Lung (tissue), 12 donors: ENCODE data around the gene GLIS1. TPM values are rescaled to one million over a fixed set of nuclear protein-coding genes. Genes with fewer than 3 reads are reported as not detected.

ENCODE experiments used
- ATAC-seq: fragments of 200-7000 bp; cut with Tn5 transposase; one replicate; pipeline ENCODE4 v1.9.1; 2020; ENCODE audit warnings: moderate number of reproducible peaks; ENCODE audit not compliant: insufficient read depth, low FRiP score
- DNase-seq, 3 donors: peaks; one replicate each; pipeline ENCODE4 v3.0.0-alpha.2; 2013 to 2017
- H3K27ac ChIP-seq, 2 donors: one replicate each; pipeline ENCODE4 v1.5.1; 2013; ENCODE audit warnings: mild to moderate bottlenecking in 2 of 2, moderate library complexity in 2 of 2, control low read depth in 1 of 2, inconsistent platforms in 1 of 2, low read depth in 1 of 2, low read length in 1 of 2
- H3K27me3 ChIP-seq, 3 donors: one replicate each; pipeline ENCODE4 v1.5.1; 2013; ENCODE audit warnings: low read length in 2 of 3; ENCODE audit not compliant: control insufficient read depth in 3 of 3, insufficient read depth in 3 of 3
- H3K36me3 ChIP-seq, 4 donors: one replicate each; pipeline ENCODE4 v1.5.1; 2013; ENCODE audit warnings: low read length in 4 of 4, mild to moderate bottlenecking in 1 of 4, moderate library complexity in 1 of 4; ENCODE audit not compliant: control insufficient read depth in 4 of 4, insufficient read depth in 4 of 4
- H3K4me1 ChIP-seq, 5 donors: one replicate each; pipeline ENCODE4 v1.5.1; 2013; ENCODE audit warnings: low read length in 5 of 5, mild to moderate bottlenecking in 2 of 5, moderate library complexity in 1 of 5; ENCODE audit not compliant: control insufficient read depth in 5 of 5, insufficient read depth in 5 of 5
- H3K4me3 ChIP-seq: one replicate; pipeline ENCODE4 v1.5.1; 2013; ENCODE audit warnings: mild to moderate bottlenecking, control low read depth, moderate library complexity
- H3K9ac ChIP-seq, 2 donors: one replicate each; pipeline ENCODE4 v1.5.1; 2013; ENCODE audit warnings: low read length in 2 of 2, control low read depth in 1 of 2; ENCODE audit not compliant: insufficient read depth in 1 of 2
- H3K9me3 ChIP-seq, 4 donors: one replicate each; pipeline ENCODE4 v1.5.1; 2013; ENCODE audit warnings: low read length in 3 of 4, mild to moderate bottlenecking in 1 of 4, moderate library complexity in 1 of 4; ENCODE audit not compliant: control insufficient read depth in 4 of 4, insufficient read depth in 3 of 4
- WGBS, 2 donors: extraction: QIAGEN DNeasy Blood & Tissue Kit; methylation state at CpG; one replicate each; pipeline ENCODE4 v1.1.7; 2013; 5-methylcytosine and 5-hydroxymethylcytosine counted together
- polyA plus RNA-seq, 2 donors: library from polyadenylated mRNA; stranded (reverse); fragments of 200-250 nt; gene quantifications; one replicate each; pipeline ENCODE4 v1.2.1, GENCODE V29; 2013
- total RNA-seq, 2 donors: library from RNA; depleted of rRNA in 1 of 2; stranded (reverse); fragments of >200 nt in 1 of 2; gene quantifications; one replicate each; pipeline ENCODE4 v1.2.1, GENCODE V29; 2014 to 2021
- TF ChIP-seq, protein P1 (sequence below): IDR thresholded peaks from 2 replicates; pipeline ENCODE4 v1.5.1; 2012; ENCODE audit warnings: mild to moderate bottlenecking; ENCODE audit errors: control extremely low read depth, extremely low read depth
- donor health status: control.
- donor health status: control.
- donor health status: Bipolar disorder and iron deficiency.
- donor health status: healthy.
- donor health status: DM: yes; HTN: yes; CAD: no.

The GLIS1 gene
- total and polyA plus RNA-seq, 4 donors: 0.05 to 0.18 (median 0.17) TPM; not detected in 1

DNA sequence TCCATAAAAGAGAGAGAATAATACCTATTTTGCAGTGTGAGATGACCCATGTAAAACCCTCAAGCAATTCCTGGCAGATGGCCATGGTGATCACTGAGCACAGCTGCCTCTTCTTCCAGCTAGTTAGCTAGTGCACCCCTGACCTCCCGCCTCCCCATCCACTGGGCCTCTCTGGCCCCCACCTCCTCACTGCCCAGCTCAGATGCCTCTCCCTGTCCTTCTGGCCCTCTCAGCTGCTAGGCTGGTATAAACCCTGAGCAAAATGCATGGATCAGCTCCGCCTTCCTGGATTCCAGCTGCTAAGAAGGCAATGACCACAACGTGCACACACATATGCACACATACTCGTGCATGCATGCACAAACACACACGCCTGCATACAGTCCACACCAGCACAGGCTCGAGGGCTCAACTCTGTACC lies 162.6 kb downstream of the GLIS1 start:
- H3K9ac ChIP-seq: no peak overlapping the region
- WGBS, 2 donors: 83 to 93% methylated on average over 6 of the region's 6 CpGs
- peaks cover 0 to 2% (median 0%) of the 10 kb centered on the region in 3 donors for H3K27me3 ChIP-seq
- H3K4me3 ChIP-seq: no peak overlapping the region
- no peak overlapping the region for H3K27ac ChIP-seq
- ATAC-seq (no peak), DNase-seq (peak in 1 of 3 donors; percentile 33)
- no peaks in the 10 kb centered on the region for H3K36me3 ChIP-seq
- H3K9me3 ChIP-seq: peaks cover 0 to 1% (median 0%) of the 10 kb centered on the region in 4 donors
- peaks cover 0 to 21% (median 0%) of the 10 kb centered on the region in 5 donors for H3K4me1 ChIP-seq
- TF ChIP-seq, protein P1, sequence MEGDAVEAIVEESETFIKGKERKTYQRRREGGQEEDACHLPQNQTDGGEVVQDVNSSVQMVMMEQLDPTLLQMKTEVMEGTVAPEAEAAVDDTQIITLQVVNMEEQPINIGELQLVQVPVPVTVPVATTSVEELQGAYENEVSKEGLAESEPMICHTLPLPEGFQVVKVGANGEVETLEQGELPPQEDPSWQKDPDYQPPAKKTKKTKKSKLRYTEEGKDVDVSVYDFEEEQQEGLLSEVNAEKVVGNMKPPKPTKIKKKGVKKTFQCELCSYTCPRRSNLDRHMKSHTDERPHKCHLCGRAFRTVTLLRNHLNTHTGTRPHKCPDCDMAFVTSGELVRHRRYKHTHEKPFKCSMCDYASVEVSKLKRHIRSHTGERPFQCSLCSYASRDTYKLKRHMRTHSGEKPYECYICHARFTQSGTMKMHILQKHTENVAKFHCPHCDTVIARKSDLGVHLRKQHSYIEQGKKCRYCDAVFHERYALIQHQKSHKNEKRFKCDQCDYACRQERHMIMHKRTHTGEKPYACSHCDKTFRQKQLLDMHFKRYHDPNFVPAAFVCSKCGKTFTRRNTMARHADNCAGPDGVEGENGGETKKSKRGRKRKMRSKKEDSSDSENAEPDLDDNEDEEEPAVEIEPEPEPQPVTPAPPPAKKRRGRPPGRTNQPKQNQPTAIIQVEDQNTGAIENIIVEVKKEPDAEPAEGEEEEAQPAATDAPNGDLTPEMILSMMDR: no peak

DNA sequence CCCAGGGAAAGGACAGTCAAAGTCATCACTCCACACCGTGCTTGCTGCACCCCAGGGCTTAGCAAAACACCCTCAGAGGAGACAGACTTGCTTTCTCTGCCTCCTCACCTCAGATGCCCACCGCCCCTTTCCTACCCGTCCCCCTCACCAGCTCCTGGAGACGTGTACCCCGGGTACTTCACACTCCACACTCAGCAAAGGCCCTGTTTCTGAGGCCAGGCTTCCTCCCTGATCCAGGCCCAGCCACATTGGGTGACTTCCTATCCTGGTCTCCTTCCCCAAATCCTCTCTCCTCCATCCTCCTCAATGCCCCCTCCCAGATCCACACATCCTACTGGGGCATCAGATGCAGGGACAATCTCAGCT lies 163.0 kb downstream of the GLIS1 start:
- TF ChIP-seq, protein P1: no peak
- Histone ChIP-seq H3K36me3 (no peaks in the 10 kb centered on the region), H3K4me3 (no peak overlapping the region), H3K4me1 (peaks cover 0 to 21% (median 0%) of the 10 kb centered on the region in 5 donors), H3K27ac (no peak overlapping the region), H3K27me3 (peaks cover 0 to 2% (median 0%) of the 10 kb centered on the region in 3 donors), H3K9ac (no peak overlapping the region), H3K9me3 (peaks cover 0 to 1% (median 0%) of the 10 kb centered on the region in 4 donors)
- ATAC-seq (no peak), DNase-seq (no peak)
- WGBS, 2 donors: 74 to 80% methylated on average over 5 of the region's 5 CpGs

DNA sequence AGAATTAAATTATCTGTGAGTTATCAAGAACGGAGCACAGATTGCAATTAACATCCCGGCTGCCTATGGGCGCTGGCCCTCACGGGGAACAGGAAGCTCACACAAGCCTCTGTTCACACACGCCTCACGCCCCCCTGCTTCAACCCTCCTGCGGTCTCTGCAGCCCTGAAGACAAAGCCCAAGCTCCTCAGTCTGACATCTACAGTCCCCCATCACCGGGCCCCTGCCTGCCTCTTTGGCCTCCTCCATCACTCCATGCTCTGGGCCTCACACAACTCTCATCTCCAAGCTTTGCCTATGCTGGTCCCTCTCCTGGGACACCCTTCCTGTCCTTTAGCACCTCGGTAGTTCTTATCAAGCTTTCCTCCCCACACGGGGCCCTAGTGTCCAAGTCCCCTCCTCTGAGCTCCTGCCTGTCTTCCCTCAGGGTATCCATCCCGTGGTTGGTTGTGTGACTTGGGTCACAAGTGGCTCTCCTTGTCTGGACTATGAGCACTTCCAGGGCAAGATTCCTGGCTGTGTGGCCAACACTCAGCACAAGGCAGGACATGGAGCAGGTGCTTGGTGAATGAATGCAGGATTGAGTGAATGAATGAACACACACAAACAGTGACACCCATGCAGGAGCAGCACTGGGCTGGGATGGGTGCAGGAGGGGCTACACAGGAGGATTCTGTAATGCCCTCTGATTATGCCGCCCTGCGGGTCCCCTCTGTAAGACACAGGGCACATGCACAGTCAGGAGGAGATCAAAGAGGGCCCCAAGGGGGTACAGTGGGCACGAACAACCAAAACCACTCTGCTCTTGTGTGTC lies 163.6 kb downstream of the GLIS1 start:
- TF ChIP-seq, protein P1: no peak
- Histone ChIP-seq H3K4me3 (no peak overlapping the region), H3K9ac (no peak overlapping the region), H3K36me3 (no peaks in the 10 kb centered on the region), H3K27ac (no peak overlapping the region), H3K4me1 (peaks cover 0 to 21% (median 0%) of the 10 kb centered on the region in 5 donors), H3K9me3 (peaks cover 0 to 1% (median 0%) of the 10 kb centered on the region in 4 donors), H3K27me3 (peaks cover 0 to 2% (median 0%) of the 10 kb centered on the region in 3 donors)
- DNase-seq: peak in 1 of 3 donors; percentile 28
- ATAC-seq: no peak
- WGBS, 2 donors: 45 to 63% methylated on average over 14 of the region's 14 CpGs
